Cerebellar nuclear complex (tissue), 1 donor: ENCODE data around the gene POMT2.

Experiments used
- DNase-seq, 2 experiments: peaks; one replicate each; lab custom pipeline; 2025; lab: John Stamatoyannopoulos, UW

Gene POMT2

DNA sequence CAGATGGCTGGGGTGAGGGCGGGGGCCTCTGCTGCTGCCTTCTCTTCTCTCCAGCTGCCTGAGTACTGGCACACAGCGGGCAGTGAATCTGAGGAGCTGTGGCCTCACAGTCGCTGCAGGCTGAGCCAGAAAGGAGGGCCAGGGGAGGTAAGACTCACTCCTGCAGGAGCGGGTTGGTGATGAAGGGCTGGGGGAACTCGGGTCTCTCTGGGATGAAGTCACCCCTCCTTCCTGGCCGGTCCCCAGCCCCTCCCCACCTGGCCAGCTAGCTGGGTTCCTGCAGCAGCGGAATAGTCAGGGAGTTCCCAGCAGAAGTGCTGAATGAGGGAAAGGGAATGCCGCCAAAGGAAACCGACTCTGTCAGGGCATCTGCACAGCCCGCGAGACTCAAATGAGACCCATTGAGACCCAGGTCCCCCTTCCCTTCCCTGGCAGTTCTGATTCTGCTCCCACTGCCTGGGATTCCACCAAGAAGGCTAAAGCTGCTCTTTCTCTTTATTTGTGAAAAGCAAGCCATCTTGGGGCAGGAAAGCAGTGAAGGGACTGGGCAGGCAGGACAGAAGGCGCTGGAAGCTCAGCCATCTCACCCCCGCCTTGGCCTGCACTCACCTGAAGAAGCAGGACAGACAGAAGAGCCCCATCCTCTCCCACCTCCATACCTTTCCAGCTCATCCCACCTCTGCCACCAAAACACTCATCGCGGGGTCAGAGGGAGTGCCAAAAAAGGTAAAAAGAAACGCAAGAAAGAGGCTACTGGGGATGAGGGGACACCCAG is 54.9 kb downstream of the POMT2 start:
- no peak for DNase-seq

- no peak for DNase-seq
Measured at GRCh38 chr14:77265187-77265515, 55.5 kb downstream of the POMT2 start.

- DNase-seq, result peak; percentile 76 to 85
Measured at GRCh38 chr14:77264466-77265186, 56.1 kb downstream of the POMT2 start.

GRCh38 chr14:77260631-77261030 is 60.1 kb downstream of the POMT2 start:
- no peak for DNase-seq

- DNase-seq, result no peak
Measured at GRCh38 chr14:77260199-77260598, 60.5 kb downstream of the POMT2 start.

DNA sequence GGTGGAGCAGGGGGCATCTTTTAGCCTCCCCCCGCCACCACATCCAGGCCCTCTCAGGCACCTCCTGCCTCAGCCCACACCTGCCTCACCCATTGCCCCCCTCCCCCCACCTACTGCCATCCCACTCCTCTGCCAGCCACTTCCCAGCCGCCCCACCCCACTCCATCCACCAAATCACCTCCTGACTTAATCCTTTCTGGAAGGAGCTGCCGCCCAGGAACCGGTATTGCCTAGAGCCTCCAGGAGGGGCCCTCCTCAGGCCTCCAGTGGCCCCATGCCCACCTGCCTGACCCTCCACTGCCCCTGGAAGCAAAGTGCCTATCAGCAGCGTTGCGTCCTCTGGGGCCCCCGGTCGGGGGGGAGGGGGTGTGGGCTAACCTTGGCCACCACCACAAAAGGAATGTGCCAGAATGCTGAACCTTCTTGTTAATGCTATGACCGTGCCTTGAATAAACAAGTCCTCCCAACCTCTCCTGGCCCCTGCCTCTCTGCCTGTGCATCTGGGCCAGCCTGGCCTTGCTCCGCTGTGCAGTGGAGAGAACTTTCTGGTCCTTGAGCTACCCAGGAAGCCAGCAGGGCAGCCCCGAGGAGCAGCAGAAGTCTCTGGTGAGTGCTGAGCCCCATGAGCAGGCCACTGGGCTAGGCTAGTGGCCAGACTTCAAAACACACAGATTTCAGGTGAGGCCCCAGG is 61.5 kb downstream of the POMT2 start:
- no peak for DNase-seq

DNA sequence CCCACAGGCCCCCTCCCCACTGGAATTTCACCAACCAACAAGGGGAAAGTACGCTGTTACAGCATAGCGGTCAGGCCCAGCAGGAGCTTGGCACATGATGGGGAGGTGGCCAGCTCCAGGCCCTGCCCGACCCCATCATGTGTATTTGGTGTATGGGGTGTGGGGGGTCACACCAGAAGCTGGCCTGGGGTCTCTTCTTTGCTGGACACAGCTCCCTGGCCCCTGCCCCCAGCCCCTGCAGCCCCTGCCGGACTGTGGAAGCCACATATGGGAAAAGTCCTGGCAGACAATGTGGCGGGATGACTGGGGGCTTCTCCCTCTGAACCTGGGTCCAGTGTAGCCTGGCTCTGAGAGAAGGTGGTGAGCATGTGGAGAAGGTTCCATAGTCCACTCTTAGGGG is 62.1 kb downstream of the POMT2 start:
- DNase-seq, result no peak

DNA sequence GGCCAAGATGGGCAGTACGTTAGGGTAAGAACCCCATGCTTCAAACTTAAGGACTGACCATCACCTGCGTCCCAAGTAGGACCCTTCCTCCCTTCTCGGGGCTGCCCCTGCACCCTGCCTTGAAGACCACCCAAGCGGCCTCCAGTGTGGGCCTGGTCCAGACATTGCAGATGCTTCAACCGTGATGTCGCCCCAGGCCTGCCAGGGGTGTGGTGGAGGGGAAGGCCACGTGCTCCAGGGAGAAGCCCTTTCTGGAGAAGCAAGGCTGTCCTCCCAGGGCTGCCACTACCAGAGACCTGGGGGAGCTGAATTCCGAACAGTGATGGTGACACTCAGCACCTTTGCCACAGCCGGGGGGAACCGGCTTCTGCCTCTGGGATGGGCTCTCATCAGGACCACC is 63.0 kb downstream of the POMT2 start:
- no peak for DNase-seq

DNA sequence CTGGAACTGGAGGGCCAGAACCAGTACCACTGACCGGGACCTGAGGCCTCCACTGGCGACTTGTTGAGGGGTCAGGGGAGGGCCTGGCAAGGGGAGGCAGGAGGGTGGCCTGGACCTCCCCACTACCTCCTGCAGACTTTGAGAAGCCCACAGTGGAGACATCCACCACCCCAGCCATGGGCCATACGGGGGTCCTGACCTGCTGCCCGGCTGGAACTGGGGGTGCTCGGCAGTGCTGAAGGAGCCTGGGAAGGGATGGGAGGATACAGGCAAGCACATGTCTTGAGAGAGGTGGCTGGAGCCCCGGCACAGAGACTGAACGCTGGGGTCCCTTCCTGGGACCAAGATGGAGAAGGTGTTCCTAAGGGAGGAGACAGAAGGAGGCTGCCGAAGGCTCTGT is 64.0 kb downstream of the POMT2 start:
- DNase-seq, result no peak

GRCh38 chr14:77253333-77254190 is 67.1 kb downstream of the POMT2 start:
- DNase-seq, result no peak

DNA sequence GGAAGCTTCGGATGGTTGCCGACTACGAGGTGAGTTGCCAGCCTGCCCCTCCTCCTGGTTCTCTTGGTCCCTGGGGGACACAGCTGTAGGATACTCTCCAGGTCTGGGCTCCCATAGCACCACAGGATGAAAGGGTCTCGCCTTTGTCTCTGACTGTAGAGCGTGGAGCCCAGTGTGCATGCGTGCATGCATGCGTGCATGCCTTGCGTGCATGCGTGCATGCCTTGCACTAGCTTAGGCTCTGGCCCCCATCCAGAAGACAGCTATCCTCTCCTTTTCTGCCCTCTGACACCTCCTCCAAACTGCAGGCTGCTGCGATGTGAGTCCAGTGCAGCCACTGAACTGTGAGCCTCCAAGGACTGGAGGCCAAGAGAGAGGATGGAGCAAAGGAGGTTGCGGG is 68.8 kb downstream of the POMT2 start:
- no peak for DNase-seq

DNA sequence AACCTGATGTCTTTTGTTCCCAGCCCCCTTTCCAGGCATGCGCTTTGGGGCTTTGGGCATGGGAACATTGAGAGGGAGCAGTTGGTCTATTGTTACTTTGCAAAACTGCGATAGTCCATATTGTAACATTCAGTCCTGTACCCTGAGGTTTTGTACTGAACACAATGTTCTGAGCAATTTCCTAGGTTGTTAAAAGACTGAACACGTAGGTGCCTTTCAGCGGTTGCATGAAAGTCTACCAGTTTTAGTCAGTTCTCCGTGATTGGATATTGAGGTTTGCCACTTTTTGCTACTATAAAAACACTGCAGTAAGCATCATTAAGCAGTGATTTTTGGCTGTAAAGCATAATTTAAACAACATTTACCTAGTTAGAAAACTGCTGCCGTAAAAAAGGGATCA is 69.8 kb downstream of the POMT2 start:
- no peak for DNase-seq

DNA sequence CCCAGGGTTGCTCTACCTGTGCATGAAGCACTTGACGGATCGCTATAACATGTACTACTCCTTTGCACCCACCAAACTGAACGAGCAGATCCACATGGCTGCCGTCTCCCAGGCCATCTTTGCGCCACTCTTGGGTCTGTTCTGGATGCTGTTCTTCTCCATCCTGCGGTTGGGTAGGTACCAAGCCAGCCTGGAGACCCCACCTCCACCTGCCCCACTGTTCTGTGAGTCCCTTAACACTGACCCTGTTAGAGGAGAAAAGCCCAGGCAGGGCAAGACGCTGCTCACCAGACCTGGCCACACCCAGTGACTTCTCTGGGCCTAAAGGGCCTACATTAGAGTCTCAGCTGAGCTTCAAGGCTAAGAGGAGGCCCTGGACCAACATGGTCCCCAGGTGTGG is 71.4 kb downstream of the POMT2 start:
- DNase-seq, result no peak

DNA sequence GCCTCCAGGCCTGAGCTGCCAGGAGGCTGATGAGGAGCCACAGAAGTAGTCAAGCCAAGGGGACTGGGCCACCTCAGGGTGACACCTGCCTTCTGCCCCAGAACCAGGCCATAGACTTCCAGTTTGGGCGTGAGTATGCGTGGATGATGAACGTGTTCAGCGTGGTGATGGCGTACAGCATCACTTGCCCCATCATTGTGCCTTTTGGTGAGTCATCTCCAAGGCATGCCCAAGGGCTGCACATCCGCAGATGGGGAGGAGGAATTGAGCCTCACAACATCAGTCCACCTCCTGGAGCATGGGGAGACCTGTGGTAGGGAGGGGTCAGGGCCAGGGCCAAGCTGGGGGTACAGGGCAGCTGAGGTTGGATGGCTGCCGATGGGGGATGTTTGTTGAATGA is 72.0 kb downstream of the POMT2 start:
- no peak for DNase-seq

DNA sequence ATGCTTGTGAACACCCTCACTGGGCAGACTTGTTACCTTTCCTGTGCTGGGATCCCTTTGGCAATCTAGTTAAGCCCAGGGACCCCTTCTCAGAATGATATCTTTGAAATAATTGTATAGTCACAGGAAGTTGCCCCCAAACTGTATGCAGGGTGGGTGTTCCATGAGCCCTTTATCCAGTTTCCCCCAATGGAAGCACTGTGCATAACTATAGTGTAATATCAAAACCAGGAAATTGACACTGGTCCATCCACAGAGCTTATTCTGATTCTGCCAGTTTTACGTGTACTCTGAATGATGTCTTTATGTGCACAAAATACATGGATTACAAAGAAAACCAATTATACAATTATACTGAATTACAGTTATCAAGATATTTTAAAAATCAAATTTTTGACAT is 73.9 kb downstream of the POMT2 start:
- no peak for DNase-seq

GRCh38 chr14:77245820-77246219 is 74.9 kb downstream of the POMT2 start:
- no peak for DNase-seq

- DNase-seq, result no peak
Measured at GRCh38 chr14:77243853-77244252, 76.8 kb downstream of the POMT2 start.

DNA sequence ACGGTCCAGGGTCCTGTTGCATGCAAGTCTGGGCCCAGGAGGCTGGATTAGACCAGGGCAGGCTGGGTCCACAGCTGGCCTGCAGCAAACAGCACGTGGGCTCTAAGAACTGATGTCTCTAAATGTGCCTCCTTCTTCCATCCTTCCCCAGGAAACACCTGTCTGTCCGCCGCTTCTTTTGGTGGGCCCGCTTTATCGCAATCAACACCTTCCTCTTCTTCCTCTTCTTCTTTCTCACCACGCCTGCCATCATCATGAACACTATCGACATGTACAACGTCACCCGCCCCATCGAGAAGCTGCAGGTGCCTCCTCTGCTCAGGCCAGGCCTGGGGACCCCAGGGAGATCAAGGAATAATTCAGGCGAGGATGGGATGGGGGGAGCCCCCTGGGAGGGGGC is 77.9 kb downstream of the POMT2 start:
- no peak for DNase-seq

GRCh38 chr14:77241955-77242354 is 78.7 kb downstream of the POMT2 start:
- no peak for DNase-seq

GRCh38 chr14:77240336-77240915 is 80.3 kb downstream of the POMT2 start:
- no peak for DNase-seq

DNA sequence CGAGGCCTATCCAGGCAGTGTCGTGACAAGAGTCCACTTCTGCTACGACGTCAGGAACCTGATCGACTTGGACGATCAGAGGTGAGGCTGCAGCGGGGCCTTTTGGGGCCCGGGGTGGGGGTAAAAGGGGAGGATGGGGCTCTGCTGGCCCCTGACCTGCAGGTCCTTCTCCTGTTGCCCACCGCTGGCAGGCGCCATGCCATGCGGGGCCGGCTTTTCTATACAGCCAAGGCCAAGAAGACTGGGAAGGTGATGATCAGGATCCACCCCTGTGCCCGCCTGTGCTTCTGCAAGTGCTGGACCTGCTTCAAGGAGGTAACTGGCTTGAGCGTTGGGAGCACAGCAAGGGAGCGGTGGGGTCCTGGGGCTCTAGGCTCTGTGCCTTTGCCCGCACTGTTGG is 81.3 kb downstream of the POMT2 start:
- no peak for DNase-seq

GRCh38 chr14:77238996-77239395 is 81.7 kb downstream of the POMT2 start:
- DNase-seq, result no peak
